ENCODE measurements around the gene NEURL1B.

NEURL1B gene

DNA sequence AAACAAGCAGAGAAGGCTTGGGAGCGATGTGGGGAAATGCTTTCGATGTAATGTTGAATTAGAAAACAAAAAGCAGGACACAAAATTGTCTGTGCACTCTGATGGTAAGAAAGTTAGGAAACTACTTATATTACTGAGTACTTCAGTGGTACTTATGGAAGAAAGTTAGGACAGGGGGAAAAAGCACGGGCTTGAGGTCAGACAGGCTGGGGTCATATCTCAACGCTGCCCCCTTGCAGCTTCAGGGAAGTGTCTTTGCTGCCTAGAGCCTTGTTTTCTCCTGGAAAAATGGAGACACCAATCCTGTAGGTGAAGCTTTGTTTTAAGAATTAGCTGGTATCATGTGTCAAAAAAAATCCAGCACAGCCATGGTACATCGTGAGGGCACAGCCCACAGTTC is 23.0 kb downstream of the NEURL1B start:
- TF ChIP-seq CEBPB (IDR thresholded peaks at IDR 0.05) (no peak), RAD21 (IDR thresholded peaks at IDR 0.05; ENCODE audit: low read depth) (peak; percentile 7; the same call in 1 of the 2 replicates)

DNA sequence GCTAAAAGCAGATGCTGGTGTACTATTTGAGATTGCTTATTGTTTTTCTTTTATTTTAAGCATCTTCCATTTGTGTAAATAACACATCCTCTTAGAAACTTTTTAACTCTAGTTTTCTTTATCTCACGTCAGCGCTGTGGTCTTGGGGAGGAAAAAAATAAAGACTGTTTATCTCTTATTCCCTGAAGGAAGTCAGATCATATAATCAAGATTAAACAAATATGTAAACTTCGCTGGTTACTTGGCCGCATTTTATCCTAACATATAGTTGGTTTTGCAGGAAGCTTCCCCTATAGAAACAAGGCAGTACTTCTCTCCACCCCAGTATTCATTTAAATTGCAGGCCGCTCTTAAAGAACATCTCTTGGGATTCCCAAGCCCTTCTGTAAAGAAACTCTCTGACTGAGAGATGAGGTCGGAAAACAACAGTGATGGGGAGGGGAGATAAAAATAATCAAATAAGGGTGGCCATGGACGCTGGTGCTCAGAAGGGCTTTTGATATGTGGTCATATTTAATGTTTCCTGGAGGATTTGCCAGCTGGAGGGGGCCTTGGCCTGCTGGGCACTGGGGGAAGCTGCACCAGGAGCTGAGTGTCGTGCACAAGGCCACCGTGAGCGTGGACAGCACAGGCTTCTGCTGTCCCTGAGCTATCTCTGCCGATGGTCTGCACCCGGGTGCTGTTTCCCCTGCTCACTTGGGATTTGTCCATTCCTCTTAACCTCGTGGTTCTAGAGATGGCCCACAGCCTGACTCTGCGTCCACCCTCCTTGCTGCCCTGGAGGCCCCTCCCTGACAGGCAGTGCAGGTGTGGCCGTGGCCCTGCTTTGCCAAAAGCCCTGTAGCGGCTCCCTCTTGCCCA is 23.8 kb downstream of the NEURL1B start:
- no peak for TF ChIP-seq CEBPB (IDR thresholded peaks at IDR 0.05)
- TF ChIP-seq FOXM1 (IDR thresholded peaks at IDR 0.05; ENCODE audit: borderline replicate concordance, low read depth) = no peak
- no peak for TF ChIP-seq CREB1 (IDR thresholded peaks at IDR 0.05; ENCODE audit: low read depth)
- TF ChIP-seq, protein P1, sequence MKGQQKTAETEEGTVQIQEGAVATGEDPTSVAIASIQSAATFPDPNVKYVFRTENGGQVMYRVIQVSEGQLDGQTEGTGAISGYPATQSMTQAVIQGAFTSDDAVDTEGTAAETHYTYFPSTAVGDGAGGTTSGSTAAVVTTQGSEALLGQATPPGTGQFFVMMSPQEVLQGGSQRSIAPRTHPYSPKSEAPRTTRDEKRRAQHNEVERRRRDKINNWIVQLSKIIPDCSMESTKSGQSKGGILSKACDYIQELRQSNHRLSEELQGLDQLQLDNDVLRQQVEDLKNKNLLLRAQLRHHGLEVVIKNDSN (IDR thresholded peaks at IDR 0.05) = no peak
- TF ChIP-seq EP300 (IDR thresholded peaks at IDR 0.05; ENCODE audit: borderline replicate concordance) = no peak
- no peak for TF ChIP-seq ZBTB7A (IDR thresholded peaks at IDR 0.05; ENCODE audit: low read depth)
- TF ChIP-seq TAF1 (IDR thresholded peaks at IDR 0.05; ENCODE audit: low read depth) = no peak
- TF ChIP-seq, protein P2, sequence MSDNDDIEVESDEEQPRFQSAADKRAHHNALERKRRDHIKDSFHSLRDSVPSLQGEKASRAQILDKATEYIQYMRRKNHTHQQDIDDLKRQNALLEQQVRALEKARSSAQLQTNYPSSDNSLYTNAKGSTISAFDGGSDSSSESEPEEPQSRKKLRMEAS (IDR thresholded peaks at IDR 0.05) = no peak

DNA sequence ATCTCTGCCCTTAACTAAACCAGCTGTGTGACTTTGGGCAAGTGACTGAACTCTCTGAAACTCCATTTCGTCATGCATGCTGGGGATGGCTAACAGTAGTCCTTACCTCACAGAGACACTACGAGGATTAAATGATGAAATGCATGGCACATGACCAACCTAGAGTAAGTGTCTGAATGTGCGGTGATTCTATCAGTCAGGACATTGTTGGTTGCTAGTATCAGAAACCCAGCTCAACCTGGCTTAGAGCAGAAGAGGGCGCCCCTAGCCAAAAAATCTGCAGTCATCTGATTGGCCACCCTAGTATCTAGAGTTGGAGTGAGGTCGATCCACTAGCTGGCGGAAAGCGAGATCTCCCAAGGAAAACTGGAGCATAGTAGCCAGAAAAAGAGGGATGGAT is 25.2 kb downstream of the NEURL1B start:
- TF ChIP-seq TAF1 (IDR thresholded peaks at IDR 0.05; ENCODE audit: low read depth) (no peak), RAD21 (IDR thresholded peaks at IDR 0.05; ENCODE audit: low read depth) (peak; percentile 3; the same call in 1 of the 2 replicates)

DNA sequence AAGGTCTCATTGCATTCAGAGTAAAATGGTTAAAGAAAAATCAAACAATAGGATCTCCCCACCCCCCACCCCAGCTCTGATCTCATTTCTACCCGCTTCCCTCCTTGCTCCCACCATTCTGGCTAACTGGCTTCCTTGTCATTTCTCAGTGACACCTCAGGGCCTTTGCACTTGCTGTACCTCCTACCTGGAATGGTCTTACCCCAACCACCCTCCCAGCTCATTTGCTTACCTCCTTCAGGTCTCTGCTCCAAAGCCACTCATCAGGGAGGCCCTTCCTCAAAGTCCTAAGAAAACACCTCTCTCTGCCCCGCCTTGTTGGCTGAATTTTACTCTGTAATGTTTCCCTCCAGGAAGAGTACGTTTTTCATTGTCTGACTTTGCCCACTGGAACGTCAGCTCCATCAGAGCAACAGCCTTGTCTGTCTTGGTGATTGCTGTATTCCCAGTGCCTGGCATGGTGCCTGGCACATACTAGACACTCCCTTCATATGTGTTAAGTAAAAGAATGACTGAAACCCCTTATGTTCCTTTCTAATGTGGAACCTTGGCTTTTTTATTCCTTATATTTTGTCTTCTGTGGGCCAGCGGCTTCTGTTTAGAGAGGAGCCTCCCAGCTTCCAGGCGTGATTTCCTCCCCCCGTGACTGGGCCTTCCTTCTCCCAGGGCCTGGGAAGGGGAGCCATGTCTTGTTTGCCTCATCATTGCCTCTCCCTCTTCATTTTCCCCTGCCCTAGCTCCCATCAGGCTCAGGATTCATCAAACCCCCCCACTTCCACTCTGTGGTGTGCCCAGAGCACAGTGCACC is 26.9 kb downstream of the NEURL1B start:
- TF ChIP-seq CREB1 (IDR thresholded peaks at IDR 0.05; ENCODE audit: low read depth) (no peak), RAD21 (IDR thresholded peaks at IDR 0.05; ENCODE audit: low read depth) (no peak), EGR1 (IDR thresholded peaks at IDR 0.05) (no peak), TEAD4 (IDR thresholded peaks at IDR 0.05) (no peak), YY1 (IDR thresholded peaks at IDR 0.05; ENCODE audit: low read depth) (no peak), TAF1 (IDR thresholded peaks at IDR 0.05; ENCODE audit: low read depth) (no peak), ZBTB7A (IDR thresholded peaks at IDR 0.05; ENCODE audit: low read depth) (no peak), CEBPB (IDR thresholded peaks at IDR 0.05) (no peak), EP300 (IDR thresholded peaks at IDR 0.05; ENCODE audit: borderline replicate concordance) (no peak)
- TF ChIP-seq, protein P2 (IDR thresholded peaks at IDR 0.05) = no peak
- TF ChIP-seq, protein P1 (IDR thresholded peaks at IDR 0.05) = no peak
- TF ChIP-seq, protein P3, sequence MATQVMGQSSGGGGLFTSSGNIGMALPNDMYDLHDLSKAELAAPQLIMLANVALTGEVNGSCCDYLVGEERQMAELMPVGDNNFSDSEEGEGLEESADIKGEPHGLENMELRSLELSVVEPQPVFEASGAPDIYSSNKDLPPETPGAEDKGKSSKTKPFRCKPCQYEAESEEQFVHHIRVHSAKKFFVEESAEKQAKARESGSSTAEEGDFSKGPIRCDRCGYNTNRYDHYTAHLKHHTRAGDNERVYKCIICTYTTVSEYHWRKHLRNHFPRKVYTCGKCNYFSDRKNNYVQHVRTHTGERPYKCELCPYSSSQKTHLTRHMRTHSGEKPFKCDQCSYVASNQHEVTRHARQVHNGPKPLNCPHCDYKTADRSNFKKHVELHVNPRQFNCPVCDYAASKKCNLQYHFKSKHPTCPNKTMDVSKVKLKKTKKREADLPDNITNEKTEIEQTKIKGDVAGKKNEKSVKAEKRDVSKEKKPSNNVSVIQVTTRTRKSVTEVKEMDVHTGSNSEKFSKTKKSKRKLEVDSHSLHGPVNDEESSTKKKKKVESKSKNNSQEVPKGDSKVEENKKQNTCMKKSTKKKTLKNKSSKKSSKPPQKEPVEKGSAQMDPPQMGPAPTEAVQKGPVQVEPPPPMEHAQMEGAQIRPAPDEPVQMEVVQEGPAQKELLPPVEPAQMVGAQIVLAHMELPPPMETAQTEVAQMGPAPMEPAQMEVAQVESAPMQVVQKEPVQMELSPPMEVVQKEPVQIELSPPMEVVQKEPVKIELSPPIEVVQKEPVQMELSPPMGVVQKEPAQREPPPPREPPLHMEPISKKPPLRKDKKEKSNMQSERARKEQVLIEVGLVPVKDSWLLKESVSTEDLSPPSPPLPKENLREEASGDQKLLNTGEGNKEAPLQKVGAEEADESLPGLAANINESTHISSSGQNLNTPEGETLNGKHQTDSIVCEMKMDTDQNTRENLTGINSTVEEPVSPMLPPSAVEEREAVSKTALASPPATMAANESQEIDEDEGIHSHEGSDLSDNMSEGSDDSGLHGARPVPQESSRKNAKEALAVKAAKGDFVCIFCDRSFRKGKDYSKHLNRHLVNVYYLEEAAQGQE (IDR thresholded peaks at IDR 0.05; ENCODE audit: low read depth) = no peak

DNA sequence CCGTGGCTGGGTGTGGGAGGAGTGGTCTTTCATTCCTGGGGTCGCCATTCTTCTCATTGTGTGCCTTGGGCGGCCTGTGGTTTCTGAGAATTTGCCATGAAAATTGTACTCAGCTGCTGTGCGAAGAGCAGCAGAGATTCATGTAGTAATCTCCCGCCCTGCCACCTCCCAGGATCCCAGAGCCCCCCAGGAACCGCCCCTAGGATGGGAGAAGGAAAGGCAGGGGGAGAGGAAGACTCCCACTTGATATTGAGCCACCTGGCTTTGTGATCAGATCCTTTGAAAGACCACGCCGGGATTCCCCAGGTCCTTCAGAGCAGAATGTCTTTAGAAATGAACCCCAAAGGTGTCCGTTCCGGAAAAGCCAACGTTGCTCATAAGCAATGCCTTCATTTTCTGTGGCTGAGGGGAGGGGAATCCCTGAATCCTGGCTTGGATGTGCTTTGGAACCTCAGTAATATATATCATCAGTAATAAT is 27.6 kb downstream of the NEURL1B start:
- TF ChIP-seq RAD21 (IDR thresholded peaks at IDR 0.05; ENCODE audit: low read depth) = no peak
- no peak for TF ChIP-seq CEBPB (IDR thresholded peaks at IDR 0.05)
- no peak for TF ChIP-seq TEAD4 (IDR thresholded peaks at IDR 0.05)
- TF ChIP-seq, protein P1 (IDR thresholded peaks at IDR 0.05) = no peak
- TF ChIP-seq ZBTB7A (IDR thresholded peaks at IDR 0.05; ENCODE audit: low read depth) = no peak
- no peak for TF ChIP-seq TCF12 (IDR thresholded peaks at IDR 0.05; ENCODE audit: low read depth)
- no peak for TF ChIP-seq FOXM1 (IDR thresholded peaks at IDR 0.05; ENCODE audit: borderline replicate concordance, low read depth)
- no peak for TF ChIP-seq EGR1 (IDR thresholded peaks at IDR 0.05)
- TF ChIP-seq CREB1 (IDR thresholded peaks at IDR 0.05; ENCODE audit: low read depth) = no peak
- no peak for TF ChIP-seq YY1 (IDR thresholded peaks at IDR 0.05; ENCODE audit: low read depth)
- TF ChIP-seq NFIC (IDR thresholded peaks at IDR 0.05) = no peak
- TF ChIP-seq EP300 (IDR thresholded peaks at IDR 0.05; ENCODE audit: borderline replicate concordance) = no peak
- no peak for TF ChIP-seq TAF1 (IDR thresholded peaks at IDR 0.05; ENCODE audit: low read depth)
- TF ChIP-seq, protein P3 (IDR thresholded peaks at IDR 0.05; ENCODE audit: low read depth) = no peak
